Keratinocyte (primary cell): ENCODE measurements around the gene TPM3.
"Not testable (repeated sequence)": the region's sequence is repeated elsewhere in the genome, so short reads cannot be mapped to it uniquely, and the experiment has no call there.

Source experiments
- CTCF ChIP-seq, 3 experiments: IDR thresholded peaks in 1 of 3; conservative IDR thresholded peaks in 1 of 3; optimal IDR thresholded peaks in 1 of 3; 2 replicates in 2 of 3; 3 replicates in 1 of 3; pipeline versions ENCODE3 to v1.5.1; 2011; ENCODE audit warnings: low read length in 3 of 3, mild to moderate bottlenecking in 3 of 3, moderate library complexity in 2 of 3, control low read depth in 1 of 3, inconsistent platforms in 1 of 3; ENCODE audit not compliant: insufficient read depth in 2 of 3; ENCODE audit errors: extremely low read depth in 1 of 3
- EZH2 ChIP-seq: IDR thresholded peaks from one replicate; pipeline ENCODE4 v1.6.1; 2012; ENCODE audit warnings: inconsistent platforms, mild to moderate bottlenecking, low read length, moderate library complexity

DNA sequence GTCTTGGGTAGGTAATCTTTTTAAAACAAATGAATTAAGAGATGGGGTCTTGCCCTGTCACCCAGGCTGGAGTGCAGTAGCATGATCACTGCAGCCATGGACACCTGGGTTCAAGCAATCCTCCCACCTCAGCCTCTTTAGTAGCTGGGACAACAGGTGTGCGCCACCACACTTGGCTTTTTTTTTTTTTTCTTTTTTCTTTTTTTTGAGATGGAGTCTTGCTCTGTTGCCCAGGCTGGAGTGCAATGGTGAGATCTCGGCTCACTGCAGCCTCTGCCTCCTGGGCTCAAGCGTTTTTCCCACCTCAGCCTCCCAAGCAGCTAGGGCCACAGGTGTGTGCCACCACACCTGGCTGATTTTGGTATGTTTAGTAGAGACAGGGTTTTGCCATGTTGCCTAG, 39.2 kb upstream of the TPM3 start:
- not testable (repeated sequence) for TF ChIP-seq CTCF (optimal IDR thresholded peaks at IDR 0.05 in 1 of 3, IDR thresholded peaks at IDR 0.05 in 1 of 3, conservative IDR thresholded peaks at IDR 0.05 in 1 of 3; ENCODE audit: extremely low read depth in 1 of 3, insufficient read depth in 2 of 3, low read length in 3 of 3); EZH2
